ENCODE measurements around the gene ATPAF1.
"Not testable (repeated sequence)": the region's sequence is repeated elsewhere in the genome, so short reads cannot be mapped to it uniquely, and the experiment has no call there.

GRCh38 chr1:46694676-46695075, 26.5 kb upstream of the ATPAF1 start:
- TF ChIP-seq CTCF (conservative IDR thresholded peaks at IDR 0.05; ENCODE audit: low read length); EZH2phosphoT487 (IDR thresholded peaks at IDR 0.05; ENCODE audit: borderline replicate concordance): not testable (repeated sequence)
